ENCODE data around the gene PDE12. TPM values are rescaled to one million over a fixed set of nuclear protein-coding genes. Genes with fewer than 3 reads are reported as not detected.

Gene PDE12
- total RNA-seq, 1 experiment from 2014 or later, result 23.0 TPM

DNA sequence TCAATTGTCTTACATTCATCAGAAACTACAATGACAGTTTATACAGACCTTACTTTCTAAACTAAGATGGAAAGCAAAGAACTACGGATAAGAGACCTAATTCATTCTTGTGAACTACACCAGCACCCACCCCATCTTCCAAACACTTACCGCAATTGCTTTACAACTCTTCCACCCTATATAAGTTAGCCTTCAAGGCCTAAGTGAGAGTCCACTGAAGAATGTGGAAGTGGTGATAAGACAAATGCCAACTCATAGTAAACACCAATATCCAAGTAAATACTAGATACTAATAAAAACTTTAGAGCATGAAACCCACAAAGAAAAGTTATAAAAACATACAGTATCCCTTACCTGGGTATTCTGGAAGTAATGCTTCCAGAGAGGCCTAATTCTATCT, 27.5 kb downstream of the PDE12 start:
- no TSS peak for BruUV-seq (replicated peaks)
- ChIA-PET CTCF (interaction anchor here (0.5 to 2.1 kb wide), 2 partner anchors 40 to 186 kb away, joined by 3 to 7 read pairs; no protein-coding TSS in a partner anchor), POLR2A (no interaction called here)
- Mint-ChIP-seq H3K36me3 (ENCODE audit: insufficient read depth, unreplicated experiment) (peaks cover 69% of the 10 kb centered on the region), H3K27me3 (ENCODE audit: insufficient read depth, unreplicated experiment) (no peaks in the 10 kb centered on the region), H3K9me3 (ENCODE audit: unreplicated experiment) (no peaks in the 10 kb centered on the region), H3K4me1 (ENCODE audit: insufficient read depth, unreplicated experiment) (peaks cover 10% of the 10 kb centered on the region), H3K4me3 (ENCODE audit: unreplicated experiment) (no peak overlapping the region), H3K27ac (ENCODE audit: low read depth, unreplicated experiment) (peak overlapping the region; percentile 46)
- intact Hi-C loops (cut with micrococcal nuclease), result loop anchor here (2.0 kb wide), 1 partner anchor 187 kb away; no protein-coding TSS in a partner anchor
- TF ChIP-seq, protein P1, sequence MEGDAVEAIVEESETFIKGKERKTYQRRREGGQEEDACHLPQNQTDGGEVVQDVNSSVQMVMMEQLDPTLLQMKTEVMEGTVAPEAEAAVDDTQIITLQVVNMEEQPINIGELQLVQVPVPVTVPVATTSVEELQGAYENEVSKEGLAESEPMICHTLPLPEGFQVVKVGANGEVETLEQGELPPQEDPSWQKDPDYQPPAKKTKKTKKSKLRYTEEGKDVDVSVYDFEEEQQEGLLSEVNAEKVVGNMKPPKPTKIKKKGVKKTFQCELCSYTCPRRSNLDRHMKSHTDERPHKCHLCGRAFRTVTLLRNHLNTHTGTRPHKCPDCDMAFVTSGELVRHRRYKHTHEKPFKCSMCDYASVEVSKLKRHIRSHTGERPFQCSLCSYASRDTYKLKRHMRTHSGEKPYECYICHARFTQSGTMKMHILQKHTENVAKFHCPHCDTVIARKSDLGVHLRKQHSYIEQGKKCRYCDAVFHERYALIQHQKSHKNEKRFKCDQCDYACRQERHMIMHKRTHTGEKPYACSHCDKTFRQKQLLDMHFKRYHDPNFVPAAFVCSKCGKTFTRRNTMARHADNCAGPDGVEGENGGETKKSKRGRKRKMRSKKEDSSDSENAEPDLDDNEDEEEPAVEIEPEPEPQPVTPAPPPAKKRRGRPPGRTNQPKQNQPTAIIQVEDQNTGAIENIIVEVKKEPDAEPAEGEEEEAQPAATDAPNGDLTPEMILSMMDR (IDR thresholded peaks at IDR 0.05; ENCODE audit: unreplicated experiment), result no peak
- no peak for DNase-seq (ENCODE audit: unreplicated experiment)

DNA sequence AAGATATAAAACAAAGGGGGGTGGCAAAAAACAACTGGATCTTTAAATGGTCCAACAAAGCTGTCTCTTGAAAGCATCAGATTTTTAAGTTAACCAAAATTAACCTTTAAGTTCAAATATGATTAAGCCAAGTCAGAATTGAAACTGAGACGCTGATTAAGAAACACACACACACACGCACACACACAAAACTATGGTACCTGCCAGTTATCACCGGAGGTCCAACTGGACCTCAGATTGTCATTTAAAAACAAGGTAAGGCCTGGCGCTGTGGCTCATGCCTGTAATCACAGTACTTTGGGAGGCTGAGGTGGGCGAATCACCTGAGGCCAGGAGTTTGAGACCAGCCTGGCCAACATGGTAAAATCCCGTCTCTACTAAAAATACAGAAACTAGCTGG, 30.7 kb downstream of the PDE12 start:
- Mint-ChIP-seq H3K36me3 (ENCODE audit: insufficient read depth, unreplicated experiment) (peaks cover 69% of the 10 kb centered on the region), H3K9me3 (ENCODE audit: unreplicated experiment) (no peaks in the 10 kb centered on the region), H3K27me3 (ENCODE audit: insufficient read depth, unreplicated experiment) (no peaks in the 10 kb centered on the region), H3K27ac (ENCODE audit: low read depth, unreplicated experiment) (peak overlapping the region; percentile 51), H3K4me1 (ENCODE audit: insufficient read depth, unreplicated experiment) (peaks cover 14% of the 10 kb centered on the region), H3K4me3 (ENCODE audit: unreplicated experiment) (no peak overlapping the region)
- intact Hi-C loops (cut with micrococcal nuclease), result no loop called here
- POLR2A ChIA-PET, result interaction anchor here (0.6 to 2.1 kb wide), 5 partner anchors 9 to 416 kb away, joined by 3 to 9 read pairs (median 3); partner anchors contain the start of gene ARF4
- BruUV-seq (replicated peaks), result no TSS peak
- CTCF ChIA-PET, result no interaction called here
- DNase-seq (ENCODE audit: unreplicated experiment), result no peak
- TF ChIP-seq, protein P1 (IDR thresholded peaks at IDR 0.05; ENCODE audit: unreplicated experiment), result no peak

- H3K36me3 Mint-ChIP-seq (ENCODE audit: insufficient read depth, unreplicated experiment), result peaks cover 71% of the 10 kb centered on the region
- intact Hi-C loops (cut with micrococcal nuclease), result no loop called here
- no peak overlapping the region for H3K27ac Mint-ChIP-seq (ENCODE audit: low read depth, unreplicated experiment)
- H3K4me1 Mint-ChIP-seq (ENCODE audit: insufficient read depth, unreplicated experiment), result peaks cover 22% of the 10 kb centered on the region
- ChIA-PET CTCF (no interaction called here), POLR2A (no interaction called here)
- TF ChIP-seq, protein P1 (IDR thresholded peaks at IDR 0.05; ENCODE audit: unreplicated experiment), result no peak
- DNase-seq (ENCODE audit: unreplicated experiment), result no peak
- H3K9me3 Mint-ChIP-seq (ENCODE audit: unreplicated experiment), result no peaks in the 10 kb centered on the region
- BruUV-seq (replicated peaks), result no TSS peak
- H3K27me3 Mint-ChIP-seq (ENCODE audit: insufficient read depth, unreplicated experiment), result no peaks in the 10 kb centered on the region
- H3K4me3 Mint-ChIP-seq (ENCODE audit: unreplicated experiment), result no peak overlapping the region
Observed at GRCh38 chr3:57587905-57588304, 31.8 kb downstream of the PDE12 start.

DNA sequence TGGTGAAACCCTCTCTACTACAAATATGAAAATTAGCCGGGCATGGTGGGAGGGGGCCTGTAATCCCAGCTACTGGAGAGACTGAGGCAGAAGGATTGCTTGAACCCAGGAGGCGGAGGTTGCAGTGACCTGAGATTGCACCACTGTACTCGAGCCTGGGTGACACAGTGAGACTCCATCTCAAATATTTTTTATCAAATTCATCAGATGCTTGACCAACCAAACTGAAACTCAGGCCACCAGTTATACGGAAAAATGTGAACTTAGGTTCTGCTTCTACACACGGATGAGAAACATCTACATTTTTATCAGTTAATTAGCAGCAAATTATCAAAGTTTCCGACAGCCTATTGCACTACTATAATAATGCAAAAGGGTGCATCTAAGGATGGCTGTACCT, 36.2 kb downstream of the PDE12 start:
- Mint-ChIP-seq H3K27ac (ENCODE audit: low read depth, unreplicated experiment) (peak overlapping the region; percentile 60), H3K9me3 (ENCODE audit: unreplicated experiment) (no peaks in the 10 kb centered on the region), H3K4me1 (ENCODE audit: insufficient read depth, unreplicated experiment) (peaks cover 33% of the 10 kb centered on the region), H3K4me3 (ENCODE audit: unreplicated experiment) (peak overlapping the region; percentile 45), H3K36me3 (ENCODE audit: insufficient read depth, unreplicated experiment) (peaks cover 77% of the 10 kb centered on the region), H3K27me3 (ENCODE audit: insufficient read depth, unreplicated experiment) (no peaks in the 10 kb centered on the region)
- ChIA-PET CTCF (interaction anchor here (0.7 kb wide), 1 partner anchor 506 kb away, joined by 3 read pairs; no protein-coding TSS in a partner anchor), POLR2A (interaction anchor here (1.0 to 8.0 kb wide), 2 partner anchors 10 to 34 kb away, joined by 6 to 153 read pairs; partner anchors contain the start of gene PDE12)
- TF ChIP-seq, protein P1 (IDR thresholded peaks at IDR 0.05; ENCODE audit: unreplicated experiment), result no peak
- no TSS peak for BruUV-seq (replicated peaks)
- intact Hi-C loops (cut with micrococcal nuclease), result no loop called here
- DNase-seq (ENCODE audit: unreplicated experiment), result no peak

Data from MCF 10A (cell line).